GM21786 (cell line): ENCODE measurements around the gene OSBPL2.

ENCODE experiments used
- ATAC-seq: cut with Tn5 transposase; IDR thresholded peaks from one replicate; pipeline ENCODE4 v1.9.1; 2021; ENCODE audit not compliant: unreplicated experiment

The OSBPL2 gene

DNA sequence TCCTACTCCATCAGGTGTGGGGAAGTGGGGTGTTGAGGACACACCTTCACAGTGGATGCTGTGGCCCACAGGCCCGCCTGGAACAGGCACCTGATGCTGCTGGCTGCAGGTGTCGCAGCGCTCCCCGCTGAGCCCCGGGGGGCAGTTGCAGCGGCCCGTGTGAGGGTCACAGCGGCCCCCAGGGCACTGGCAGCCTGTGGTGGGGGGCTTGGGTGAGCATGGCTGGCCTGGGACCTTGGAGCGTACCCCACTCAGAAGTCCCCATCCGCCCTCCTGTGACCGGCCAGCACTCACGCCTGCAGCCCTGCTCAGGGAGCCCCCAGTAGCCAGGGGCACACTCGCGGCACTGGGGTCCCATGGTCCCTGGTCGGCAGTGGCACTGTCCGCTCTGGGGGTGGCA, 83.7 kb downstream of the OSBPL2 start:
- ATAC-seq = no peak

DNA sequence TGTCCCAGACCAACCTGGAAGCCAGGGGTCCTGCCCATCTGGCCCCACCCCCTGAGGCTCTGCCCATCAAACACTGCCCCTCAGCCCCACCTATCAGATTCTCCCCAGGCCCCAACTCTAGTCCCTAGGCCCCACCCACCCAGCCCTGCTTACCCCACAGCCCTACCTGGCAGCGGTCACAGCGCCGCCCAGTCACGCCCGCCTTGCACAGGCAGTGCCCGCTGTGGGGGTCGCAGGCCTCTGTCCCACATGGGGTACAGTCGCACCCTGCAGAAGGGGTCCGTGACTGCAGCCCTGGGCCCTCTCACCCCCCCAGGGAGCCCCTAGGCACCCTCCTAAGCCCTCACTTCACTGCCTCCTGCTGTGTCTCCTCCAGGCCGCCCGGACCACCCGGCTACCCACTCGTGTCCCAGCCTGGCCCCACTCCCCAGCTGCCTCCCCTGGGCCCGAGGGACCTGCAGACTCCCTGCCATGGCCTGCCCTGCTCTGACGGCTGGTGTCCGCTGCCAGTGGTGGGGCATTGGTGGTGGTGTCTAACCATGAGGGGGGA, 84.2 kb downstream of the OSBPL2 start:
- ATAC-seq = no peak

DNA sequence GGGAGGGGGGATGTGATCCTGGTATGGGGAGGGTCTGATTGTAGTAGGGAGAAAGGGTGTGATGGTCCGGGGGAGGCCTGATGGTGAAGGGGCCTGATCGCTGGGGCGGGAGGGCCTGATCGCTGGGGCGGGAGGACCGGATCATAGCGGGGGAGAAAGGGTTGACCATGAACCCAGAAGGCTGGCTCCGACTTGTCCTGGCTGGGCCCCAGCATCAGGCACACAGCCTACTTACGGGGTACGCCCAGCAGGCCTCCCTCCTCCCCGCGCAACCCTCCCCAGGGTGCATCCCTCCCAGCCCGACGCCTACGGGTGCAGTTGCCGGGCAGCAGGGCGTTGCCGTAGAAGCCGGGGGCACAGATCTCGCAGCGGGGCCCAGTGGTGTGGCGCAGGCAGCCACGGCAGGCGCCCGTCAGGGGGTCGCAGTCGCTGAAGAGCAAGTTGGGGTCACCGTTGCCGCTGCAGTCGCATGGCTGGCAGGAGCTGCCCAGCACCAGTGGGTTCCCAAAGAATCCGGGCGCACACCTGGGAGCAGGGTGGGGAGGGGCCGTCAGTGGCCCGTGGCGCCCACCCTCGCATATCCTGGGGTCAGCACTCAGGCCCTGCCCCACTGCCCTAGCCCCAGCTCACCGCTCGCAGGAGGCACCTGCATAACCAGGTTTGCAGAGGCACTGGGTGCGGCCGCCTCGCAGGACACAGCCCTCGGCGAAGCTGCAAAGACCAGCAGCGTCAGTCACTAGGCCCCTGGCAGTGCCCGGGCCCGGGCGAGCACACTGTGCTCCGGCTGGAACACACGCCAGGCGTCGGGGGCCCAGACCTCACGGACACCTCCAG, 85.0 kb downstream of the OSBPL2 start:
- ATAC-seq = no peak

DNA sequence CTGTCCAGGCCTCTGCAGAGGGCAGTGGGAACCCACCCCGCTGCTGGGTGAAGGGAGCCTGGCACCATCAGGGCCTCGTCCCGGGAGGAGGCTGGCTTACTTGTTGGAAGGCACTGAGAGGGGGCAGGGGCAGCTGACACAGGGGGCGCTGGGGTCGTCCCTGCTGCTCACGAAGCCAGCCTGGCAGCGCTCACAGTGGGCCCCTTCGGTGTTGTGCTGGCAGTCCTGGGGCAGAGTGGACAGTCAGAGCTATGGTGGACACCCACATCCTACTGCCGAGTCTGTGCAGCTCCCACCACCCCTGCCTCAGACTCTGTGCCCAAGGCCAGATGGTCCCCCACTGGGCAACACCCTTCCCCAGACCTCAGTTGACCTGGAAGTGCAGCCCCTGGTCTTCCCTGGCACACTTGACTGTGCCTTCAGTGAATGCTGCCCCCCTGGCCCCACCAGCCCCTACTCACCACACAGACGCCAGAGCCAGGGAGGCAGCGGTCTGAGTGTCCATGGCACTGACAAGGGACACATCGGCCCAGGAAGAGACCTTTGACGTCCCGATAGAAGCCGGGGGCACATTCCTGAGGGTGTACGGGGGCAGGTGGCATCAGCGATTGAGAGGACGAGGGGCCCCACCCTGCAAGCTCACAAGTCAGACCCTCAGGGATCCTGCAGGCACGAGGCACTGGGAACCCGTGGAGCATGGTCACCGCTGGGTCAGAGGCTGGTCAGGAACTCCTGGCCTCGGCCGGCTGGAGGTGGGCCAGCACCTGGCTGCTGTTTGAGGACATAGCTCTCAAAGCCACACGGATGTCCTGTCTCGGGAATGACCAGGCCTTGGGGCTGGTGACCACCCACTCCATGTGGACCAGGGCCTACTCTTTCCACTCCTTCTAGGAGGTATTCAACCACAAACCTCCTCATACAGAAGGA, 85.9 kb downstream of the OSBPL2 start:
- ATAC-seq = no peak

DNA sequence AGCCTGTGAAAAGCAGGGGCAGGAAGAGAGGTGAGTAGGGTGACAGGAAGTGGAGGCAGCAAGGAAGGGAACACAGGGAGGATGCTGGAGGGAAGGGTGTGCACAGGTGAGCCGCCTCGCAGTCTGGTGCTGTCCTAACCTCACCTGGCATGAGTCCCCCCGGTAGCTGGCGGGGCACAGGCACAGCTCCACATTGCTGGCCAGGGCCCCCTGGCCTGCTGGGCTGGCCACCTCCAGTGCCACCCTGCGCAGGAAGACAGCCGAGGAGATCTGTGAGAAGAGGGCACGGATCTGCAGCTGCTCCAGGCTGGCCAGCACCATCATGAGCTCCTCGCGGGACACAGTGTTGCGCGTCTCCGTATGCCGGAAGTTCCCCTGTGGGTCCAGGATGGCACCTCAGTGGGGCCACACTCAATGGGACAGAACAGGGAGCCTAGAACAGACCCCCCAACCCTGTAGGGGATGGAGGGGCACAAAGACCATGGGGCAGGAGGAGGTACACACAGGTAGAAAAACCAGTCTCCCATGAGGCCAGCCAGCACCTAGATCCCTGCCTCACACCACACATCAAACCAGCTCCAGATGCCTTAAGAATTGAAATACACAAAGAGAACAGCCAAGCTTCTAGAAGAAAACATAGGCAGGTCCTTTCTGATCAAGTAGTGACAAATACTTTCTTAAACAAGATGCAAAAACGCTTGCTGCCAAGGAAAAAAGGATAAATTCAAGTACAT, 87.0 kb downstream of the OSBPL2 start:
- no peak for ATAC-seq

DNA sequence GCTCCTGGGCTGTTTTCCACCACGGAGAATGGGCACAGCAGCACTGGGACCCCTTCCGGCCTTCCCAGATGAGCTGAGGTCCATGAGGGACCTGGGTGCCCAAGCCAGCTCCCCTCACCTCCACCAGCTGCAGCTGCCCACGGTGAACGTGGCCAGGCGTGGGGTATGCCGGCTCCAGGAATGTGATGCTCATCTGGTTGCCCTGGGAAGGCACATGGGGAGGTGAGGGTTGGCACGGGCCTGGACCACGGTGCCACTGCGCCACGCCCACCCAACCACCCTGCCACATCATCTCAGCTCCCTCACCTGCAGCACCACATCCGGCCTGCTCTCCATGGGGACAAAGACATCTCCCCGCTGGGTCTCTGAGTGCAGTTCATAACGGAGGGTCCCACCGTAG, 88.2 kb downstream of the OSBPL2 start:
- ATAC-seq = no peak

DNA sequence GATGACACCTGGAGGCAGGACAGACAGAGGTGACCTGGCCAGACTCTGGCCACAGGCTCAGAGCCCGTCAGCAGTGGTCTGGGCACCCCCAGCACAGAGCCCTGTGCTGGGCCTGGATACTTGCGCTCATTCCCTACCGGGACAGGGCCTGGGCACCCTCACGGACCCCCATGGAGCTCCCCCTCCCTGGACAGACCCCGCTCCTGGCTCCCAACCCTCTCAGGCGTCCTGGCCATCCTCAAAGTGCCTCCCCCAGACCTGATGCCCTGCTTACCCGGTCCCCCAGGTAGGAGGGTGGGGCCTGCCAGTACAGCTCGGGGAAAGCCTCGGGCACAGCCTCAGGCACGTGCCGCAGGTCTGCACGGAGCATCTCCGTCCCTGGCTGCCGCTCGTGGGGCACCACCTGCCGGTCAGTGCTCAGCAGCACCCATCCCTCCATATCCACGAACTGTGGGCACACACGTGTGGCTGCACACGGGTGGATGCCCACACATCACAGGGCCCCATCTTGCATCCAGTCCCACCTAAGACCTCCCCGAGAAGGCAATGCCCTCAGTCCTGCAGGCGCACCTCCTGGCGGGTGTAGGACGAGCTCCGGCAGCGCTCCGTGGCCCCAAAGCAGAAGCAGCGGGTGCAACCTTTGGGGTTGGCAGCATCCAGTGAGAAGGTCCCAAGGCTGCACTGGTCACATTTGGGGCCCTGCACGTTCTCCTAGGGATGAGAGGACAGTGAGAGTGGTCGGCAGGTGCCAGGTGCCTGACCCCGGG, 88.8 kb downstream of the OSBPL2 start:
- no peak for ATAC-seq

DNA sequence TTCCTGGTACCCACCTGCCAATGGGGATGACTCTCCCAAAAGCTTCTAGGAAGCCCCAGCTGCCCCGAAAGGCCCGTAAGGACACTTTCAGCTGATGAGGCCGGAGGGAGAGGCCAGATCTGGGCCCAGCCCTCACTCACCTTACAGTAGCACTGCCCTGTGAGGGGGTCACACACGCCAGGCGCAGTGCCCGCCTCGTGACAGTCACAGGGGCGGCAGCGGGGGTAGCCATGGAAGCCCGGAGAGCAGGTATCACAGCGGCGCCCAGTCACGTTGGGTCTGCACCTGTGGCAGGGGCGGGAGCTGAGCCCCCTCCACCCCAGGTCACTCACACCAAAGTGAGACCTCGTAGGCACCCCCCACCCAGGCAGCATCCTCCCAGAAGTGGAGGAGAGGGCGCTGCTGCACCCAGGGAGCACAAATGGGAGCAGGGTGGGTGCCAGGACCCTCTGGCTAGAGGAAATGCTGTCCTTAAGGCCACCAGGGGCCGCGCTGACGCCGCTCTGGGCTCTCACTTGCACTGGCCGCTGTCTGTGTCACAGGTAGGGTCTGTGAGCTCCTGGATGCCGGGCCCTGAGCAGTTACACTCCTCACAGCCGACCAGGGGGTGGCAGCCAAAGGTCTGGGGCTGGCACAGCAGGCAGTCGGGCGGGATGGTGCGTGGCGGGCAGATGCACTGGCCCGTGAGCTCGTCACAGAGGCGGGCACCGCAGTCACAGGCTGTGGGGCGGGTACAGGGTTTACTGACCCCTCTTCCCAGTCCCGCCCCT, 89.6 kb downstream of the OSBPL2 start:
- no peak for ATAC-seq

DNA sequence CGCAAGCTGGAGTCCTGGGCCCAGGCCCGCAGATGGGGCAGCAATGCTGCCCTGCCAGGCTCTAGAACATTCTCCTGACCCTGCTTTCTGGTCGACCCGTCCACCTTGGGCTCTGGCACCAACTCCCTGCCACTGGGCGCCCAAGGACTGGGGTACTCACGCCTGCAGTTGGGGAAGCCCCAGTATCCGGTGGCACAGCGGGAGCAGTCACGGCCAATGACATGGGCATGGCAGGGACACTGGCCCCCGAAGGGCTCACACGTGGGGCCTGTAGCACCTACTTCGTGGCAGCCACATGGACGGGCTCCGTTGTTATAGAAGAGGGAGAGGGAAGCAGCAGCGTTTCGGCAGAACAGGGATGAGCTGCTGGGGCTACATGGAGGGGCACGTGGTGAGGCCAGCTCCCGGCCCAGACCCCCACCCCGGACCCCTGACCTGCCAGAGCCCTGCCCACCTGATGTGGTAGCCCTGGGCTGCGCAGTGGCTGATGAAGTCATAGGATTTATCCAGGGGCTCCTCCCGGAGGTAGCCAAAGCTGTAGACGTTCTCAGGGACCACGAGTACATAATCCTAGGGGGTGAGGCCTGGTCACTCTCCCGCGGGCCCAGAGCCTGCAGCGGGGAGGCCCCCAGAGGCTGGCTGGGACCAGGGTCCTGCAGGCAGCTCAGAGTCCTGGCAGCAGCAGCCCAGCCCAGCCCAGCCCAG, 90.5 kb downstream of the OSBPL2 start:
- no peak for ATAC-seq

DNA sequence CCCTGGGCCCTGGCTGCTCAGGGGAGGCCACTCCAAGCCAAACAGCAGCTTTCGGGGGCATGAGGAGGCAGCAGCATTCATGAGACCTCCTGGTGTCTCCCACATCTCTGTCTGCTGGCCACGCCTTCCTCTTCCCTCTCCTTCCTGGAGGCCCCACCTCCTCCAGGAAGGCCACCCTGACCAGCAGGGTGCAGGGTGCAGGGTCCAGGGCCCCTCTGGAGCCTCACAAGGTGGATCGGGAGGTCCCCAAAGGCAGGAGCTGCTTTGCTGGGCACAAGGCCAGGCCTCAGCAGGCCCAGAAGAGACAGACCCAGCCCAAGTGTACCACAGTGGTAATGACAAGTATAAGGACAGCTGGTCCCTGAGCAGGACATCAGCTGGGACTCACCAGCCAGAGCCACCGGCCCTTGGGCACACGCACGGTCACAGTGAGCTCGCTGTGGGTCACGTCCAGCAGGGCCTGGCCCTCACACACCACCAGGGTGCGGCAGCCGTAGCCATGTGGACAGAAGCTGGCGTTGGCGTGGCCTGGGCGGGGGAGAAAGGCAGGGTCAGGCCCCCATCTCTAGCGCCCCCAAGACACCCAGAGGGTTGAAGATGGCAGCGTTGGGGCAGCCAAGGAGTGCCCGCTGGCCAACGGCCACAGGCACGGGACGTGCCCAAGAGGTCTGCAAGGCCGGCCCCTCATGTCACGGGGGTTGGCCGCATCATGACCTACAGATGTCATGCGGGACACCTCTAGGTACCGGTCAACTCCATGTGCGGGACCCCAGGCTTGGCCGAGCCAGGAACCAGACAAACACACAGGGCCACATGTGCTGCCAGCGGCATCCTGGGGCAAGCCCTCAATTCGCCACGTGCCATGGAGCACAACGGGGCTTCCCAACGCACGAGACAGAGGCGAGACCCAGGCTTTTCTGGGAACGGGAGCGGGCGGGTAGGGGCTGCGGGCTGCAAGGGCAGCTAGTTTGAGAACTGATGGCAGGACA, 91.4 kb downstream of the OSBPL2 start:
- ATAC-seq = no peak

DNA sequence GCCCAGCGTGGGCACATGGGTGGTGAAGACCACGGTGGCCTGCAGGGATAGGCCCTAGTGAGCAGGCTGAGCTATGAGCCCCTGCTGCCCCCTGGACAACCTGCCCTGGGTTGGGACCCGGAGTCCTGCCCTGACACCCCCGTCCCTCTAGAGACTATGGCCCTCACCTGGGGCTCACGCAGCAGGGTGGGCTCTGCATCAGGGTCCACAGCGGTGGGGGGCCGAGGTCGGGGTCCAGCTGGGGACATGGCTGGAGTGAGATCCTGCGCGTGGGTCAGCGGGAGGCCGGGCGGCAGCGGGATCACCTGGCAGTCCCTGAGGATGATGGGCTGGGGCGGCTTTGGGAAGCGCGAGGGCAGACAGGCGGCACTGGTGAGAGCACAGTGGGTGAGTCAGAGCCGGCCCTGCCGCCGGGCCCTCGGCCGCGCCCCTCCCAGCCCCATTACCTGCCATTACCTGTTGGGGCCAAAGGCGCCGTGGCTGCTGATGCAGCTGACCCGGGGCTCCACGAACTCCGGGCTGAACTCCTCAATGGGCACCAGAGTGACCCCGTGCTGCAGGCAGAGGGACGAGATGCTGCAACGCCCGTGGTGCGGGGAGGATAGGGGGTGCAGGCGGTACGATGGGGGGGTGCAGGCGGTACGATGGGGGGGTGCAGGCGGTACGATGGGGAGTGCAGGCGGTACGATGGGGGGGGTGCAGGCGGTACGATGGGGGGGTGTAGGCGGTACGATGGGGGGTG, 92.4 kb downstream of the OSBPL2 start:
- ATAC-seq = no peak

DNA sequence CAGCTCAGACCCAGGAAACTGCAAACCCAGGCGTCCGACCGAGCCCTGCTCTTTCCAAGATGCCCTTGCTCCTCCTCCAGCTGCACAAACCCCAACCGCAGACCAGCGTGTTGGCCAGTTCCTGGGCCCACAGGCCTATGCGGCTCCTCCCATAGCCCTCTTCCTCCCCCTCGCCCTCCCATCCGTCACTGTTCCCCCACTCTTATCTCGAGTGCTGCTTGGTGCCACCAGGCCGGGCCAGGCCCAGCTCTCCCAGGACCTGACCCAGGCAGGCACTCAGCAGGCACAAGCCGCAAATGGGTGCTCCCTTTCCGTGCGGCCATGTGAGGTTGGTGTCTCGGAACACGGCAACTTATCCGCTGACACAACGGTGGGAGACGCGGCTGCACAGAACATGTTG, 93.0 kb downstream of the OSBPL2 start:
- no peak for ATAC-seq

DNA sequence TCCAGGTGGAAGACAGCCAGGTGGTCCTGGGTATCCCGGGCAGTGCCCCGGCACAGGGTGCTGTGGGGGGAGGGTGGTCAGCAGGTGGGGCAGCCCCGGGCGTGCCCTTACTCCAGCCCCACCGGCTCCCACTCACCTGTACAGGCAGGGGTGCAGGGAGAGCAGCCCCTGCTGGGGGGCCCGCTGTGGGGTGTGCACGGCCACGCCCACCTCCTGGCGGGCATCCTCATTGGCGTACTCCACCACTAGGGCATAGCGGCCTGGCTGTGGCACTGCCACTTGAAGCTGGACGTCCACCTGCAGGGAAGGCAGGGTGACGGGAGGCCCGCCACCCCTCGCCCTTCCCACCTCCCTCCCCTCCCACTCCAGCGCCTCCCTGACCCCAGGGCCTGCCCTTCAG, 94.1 kb downstream of the OSBPL2 start:
- ATAC-seq = no peak

DNA sequence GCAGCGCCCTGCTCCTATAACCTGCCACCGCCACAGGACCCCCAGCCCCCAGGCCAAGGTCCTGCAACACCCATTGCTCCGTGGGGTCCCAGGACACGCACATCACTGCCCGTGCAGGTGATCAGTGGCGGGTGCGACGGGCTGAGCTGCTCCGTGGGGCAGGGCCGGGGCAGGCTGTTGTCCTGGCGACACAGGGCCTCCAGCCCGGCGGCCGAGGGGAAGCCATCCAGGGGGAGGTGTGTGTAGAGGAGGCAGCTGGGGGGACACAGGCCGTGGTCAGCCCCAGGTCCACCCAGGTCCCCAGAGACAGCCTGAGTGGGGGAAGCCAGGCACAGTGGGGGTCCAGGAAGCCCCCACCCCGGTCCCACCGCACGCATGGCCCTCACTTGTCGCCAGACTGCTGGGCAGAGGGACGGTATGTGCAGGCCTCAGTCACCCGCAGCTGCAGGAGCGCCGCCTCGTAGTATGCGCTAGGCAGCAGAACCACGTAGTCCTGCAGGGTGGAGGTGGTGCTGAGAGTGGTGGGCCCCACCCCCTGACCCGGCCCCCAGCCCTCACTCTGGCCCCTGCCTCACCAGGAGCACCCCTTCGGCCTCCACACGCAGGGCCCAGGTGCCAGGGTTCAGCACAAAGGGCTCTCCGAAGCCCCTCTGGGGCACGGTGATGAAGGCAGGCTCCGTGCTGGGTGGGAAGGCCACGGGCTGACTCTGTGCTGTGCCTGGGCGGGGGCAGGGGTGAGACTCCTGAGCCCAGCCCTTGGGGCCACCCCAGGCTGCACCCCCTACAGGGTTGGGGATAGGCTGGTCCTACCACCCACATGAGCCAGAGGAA, 94.9 kb downstream of the OSBPL2 start:
- ATAC-seq = no peak

DNA sequence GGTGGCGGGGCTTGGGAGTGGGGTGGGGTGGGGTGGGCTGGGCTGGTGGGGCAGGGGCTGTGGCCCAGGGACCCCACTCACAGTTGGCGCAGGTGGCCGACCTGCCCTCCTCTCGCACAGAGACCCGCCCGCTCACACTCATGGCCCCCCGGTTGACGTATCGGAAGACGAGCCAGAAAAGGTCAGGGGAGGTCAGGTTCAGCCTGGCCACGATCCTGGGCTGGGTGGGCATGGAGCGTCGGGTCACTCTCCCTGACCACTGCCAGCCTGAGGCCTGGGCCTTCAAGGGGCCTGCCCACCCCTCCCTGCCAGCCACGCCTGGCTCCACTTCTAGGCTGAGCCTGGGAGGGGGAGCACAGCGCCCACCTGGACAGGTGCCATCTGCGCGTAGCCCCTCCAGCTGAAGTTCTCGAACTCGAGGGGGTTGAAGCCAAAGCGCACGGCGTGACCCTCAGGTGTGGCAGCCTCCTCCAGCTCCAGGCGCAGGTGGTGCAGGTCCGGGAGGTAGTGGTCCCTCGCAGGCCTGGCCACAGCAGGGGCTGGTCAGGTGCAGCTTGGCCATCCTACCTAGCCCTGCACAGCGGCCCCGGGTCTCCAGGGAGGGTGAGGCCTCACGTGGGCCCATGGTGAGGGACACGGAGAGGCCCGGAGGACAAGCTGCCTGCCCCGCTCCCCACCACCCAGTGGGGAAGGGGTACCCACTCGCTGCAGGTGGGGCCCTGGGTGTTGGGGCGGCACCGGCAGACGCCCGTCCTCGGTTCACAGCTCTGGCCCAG, 95.7 kb downstream of the OSBPL2 start:
- ATAC-seq = no peak
